CD4-positive, alpha-beta T cell treated with Interleukin-17A for 4 hours (primary cell): ENCODE data around the gene TRIM3.

Experiments used
- DNase-seq: peaks from one replicate; pipeline ENCODE4 v3.0.0-alpha.2; 2020; ENCODE audit warnings: mixed read lengths

Gene TRIM3

GRCh38 chr11:6400431-6401345 is 73.1 kb downstream of the TRIM3 start:
- no peak for DNase-seq
